NCI-H2227 treated with DMSO at 0.1 percent for 48 hours (cell line): Measurements from ENCODE around the gene GBE1.

ENCODE experiments used
- DNase-seq: peaks from one replicate; lab custom pipeline; 2025; lab: John Stamatoyannopoulos, UW

Gene GBE1

DNA sequence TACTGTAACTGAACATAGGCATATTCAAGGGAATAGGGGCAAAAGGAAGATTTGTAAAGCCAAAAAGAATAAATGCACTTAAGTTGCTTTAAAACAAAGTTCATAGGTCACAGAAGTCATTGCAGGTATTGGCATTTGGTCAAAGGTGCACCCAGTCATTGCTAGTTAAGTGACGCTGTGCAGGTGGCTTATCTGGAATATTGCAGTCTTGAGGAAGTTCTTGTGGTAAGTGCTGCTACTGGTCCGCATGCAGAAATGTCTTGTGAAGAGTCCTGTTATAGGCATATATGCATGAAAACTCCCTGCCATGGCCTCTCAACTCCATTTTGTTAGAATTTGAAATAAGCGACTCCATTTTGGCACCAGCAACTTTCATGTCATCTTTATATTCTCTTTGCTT lies 293.1 kb downstream of the GBE1 start:
- no peak for DNase-seq

DNA sequence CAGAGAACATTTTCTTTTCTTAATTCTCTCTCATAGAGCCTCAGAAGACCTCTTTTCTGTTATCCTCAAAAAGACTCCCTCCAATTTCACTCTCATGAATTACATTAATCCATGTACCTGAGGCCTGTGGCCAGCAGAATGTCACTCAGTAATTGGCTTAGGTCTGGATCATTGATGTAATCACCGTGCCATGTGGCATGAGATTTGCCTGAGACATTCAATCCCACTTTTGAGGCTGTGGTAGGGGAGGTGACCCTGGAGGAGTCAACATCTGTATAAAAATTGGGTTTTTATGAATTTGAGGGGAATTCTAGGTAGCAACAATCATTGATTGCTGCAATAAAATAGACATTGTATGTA lies 295.3 kb downstream of the GBE1 start:
- no peak for DNase-seq

DNA sequence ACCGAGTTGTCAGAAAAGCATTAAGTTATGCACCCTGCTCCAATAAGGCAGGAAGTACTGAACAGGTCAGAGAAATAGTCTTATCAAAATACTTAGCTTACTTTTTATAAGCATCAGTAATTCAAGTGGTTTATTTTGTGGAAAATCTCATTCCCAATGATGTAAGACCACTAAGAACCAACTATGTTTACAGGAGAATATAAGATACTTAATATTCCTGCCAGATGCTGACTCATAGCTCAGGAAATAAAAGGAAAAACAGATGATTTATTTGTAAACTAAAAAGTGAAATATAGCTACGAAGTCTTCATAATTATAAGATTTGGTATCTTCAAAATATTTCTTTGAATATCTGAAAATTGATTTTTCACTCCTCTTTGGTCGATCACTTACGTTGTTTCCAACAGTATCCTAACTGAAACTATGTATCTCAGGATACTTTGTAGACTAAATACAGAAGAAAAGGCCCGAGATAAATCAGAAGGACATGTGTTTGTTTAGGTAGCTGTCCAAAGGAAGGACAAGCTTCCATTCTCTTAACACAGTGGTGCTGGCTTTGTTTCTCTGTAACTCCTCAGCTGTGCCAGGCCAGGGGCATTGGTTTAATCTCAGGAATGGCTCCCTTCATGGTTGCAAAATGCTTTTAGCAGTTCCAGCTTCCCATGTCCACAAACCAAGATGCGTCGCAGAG lies 295.8 kb downstream of the GBE1 start:
- DNase-seq: no peak

DNA sequence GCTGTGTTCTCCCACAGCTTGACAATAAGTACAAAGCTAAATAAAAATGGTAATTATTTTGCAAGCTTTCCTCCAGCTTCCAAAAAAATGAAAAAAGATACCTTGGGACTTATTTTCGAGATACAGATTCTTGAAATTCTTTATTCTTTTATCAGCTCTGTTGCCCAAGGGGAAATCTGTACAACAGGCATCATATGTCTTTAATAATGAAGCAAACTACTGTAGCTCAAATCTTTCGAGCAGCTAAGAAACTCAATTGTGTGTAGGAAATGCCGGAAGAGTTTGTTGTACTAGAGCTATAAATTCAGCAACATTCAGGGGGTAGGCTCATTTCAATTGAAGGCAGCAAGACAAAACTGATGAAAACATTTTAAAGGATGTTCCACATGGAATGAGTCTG lies 297.7 kb downstream of the GBE1 start:
- no peak for DNase-seq

DNA sequence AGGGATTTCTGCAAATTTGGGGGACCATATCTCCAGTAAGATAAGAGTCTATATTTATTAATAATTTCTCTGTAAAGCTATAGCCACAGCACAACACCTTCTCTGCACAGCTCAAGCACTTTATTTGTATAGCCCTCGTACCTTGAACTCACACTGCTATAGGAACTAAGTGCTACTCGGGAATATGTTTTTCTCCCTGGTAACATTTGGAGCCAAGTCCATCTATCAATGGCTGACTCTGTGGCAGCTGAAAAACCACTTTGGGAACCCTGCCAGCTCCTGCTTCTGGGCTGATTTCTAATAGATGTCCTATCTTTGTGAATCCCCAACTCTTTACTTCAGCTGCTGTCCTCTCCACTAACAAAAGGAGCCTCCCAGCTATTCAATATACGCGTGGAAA lies 298.5 kb downstream of the GBE1 start:
- DNase-seq: no peak

DNA sequence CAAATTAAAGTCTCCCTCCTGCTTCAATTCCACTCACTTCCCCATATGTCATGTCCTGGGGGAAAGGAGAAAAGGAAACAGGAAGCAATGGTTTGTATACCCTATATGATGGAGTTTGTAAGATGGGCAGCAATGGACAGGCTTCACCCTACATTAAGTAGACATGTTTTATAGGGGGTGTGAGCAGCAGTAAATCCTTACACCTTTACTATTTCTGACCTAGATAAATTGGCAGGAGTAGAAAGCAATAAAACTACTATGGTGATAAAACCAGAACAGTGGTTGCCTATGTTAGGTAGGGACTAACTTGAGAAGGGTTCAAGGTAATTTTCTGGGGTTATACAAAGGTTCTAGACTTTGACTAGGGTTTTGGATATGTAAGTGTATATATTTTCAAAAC lies 301.7 kb downstream of the GBE1 start:
- DNase-seq: no peak

DNA sequence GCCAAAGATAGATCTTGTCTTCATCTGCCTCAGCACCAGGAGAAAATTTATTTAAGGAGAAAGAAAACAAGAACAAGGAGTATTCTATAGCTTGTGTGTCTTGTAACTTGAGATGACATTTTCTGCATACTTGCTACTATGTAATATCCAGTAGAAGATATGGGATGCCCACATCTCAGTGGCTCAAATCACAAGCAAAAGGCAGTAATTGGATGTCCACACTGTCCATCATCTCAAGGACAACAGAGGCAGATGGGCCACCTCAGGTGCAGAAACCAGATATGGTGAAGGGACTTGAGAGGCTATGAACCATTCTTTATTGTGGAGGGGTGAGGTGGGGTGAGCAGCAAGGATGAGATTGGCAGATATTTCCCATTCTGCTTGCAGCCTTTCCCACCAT lies 309.0 kb downstream of the GBE1 start:
- no peak for DNase-seq

DNA sequence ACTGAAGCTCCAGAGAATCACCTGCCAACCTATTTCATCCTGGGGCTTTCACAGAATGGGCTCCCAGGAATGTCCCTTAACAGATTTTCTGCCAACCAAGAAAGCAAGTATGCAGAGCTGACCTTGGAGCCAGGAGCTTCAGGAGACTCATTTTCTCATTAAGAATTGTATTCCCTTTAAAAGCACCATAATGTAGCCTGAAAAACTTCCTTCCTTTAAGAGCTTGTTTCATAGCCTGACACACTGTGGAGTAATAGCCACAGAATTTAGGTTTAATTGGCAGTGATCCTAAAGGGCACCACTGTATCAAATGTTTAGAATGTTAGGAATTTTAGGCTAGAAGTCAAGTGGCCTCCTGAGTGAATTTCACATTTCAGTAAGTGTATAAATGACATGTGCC lies 309.8 kb downstream of the GBE1 start:
- DNase-seq: no peak

DNA sequence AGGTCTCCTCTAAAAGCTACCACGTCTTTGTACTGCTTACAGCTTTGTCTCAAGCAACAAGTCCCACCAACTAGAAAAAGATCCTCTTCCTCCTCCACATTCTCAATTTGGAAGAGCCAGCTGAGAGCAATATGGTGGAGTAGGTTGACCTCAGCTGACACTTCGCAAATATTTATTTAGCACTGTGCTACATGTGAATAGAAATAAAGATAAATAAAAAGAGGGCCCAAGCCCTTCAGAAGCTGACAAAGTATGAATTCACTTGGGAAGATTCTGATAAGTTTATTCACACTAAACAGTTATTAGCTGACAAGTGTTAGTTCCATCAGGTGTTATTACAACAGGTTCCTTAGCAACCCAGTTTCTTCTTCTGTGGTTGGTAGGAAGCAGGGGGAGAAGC lies 310.3 kb downstream of the GBE1 start:
- DNase-seq: no peak

DNA sequence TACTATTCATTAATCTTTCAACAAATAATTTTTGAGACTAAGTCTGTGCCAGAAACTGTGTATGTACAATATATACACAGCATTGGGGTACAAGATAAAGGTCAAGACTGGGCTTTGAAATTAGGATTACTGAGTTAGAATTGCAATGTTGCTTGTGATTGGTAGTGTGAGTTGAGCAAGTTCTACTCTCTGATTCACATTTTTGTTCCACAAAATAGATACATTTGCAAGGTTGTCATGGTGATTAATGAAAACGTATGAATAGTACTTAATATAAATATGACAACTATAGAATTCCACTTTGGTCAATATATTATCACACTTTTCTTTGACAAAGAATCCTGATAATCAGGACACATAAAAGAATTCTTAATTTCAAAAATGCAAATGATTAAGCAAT lies 314.6 kb downstream of the GBE1 start:
- DNase-seq: no peak

DNA sequence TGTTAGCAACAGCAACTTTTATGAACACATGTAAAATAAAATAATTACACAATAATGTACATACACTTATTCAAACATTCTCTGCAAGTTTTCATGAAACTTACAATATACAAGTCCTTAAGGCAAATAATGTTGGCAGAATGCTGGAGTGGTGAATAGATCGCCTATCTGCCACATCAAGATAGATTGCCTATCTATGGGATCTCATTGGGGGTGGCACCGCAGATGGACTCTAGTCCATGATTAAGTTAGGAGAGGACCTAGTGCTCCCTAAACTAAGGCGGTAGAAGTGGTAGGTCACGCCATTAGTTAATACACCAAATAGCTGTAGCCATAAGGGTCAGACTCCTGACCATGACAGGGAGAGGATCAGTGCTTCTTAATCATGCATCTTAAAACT lies 315.7 kb downstream of the GBE1 start:
- no peak for DNase-seq

DNA sequence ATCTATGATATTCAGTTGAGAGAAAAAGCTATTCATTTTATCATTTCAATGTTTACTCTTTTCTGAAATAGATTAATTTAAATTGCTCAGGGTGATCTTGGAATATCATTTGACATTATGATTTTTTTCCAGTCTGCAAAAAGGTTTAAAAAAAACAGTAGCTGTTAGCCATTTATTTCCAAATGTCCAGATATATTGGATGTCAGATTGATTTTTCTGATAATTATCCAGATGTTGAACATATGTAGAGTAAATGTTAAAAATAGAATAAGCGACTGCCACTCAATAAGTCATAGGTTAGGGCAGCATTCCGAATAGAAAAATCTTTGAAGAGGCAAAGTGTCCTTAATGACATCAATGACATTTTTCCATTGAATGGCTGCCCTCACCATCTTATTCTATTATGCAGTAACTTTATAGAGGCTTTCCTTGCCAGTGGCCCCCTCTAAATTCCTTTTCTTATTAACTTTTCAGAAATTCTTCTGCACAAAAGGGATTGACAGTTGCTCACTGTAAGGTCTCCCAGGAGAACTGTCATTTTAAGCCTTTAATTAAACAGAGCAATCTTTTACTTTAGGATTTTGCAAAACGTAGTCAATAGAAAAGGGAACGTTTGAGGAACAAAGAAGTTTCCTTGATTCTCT lies 316.5 kb downstream of the GBE1 start:
- no peak for DNase-seq

DNA sequence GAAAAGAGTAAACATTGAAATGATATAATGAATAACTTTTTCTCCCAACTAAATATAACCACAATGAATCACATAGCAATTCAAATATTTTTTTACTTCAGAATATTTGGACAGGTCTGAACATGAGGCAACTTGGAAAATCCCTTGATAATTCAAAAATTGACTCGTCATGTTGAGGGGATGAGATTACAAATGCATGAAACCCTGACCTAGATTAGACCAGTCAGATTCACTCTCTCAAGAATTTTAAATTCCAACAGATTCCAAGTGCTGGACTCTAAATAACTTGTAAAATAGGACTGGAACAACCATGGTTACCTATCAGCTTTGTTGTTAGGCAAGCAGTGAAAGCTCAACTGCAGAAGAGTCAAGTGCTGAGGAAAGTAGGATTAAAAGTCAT lies 317.5 kb downstream of the GBE1 start:
- DNase-seq: no peak

DNA sequence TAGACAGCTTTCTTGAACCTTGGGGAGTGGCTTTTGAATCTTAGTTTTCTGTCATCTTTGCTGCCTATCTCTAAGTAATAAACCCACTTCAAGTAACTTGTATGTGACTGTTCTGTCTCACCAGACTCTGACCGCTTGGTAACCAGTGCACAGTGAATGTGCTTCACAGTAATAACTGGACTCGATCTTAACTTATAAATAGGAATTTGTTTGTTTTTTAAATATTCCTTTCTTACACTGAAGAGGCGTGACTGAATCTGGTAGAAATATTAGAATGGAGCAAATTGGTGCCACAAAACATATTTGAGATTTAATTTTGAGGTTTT lies 318.0 kb downstream of the GBE1 start:
- no peak for DNase-seq

DNA sequence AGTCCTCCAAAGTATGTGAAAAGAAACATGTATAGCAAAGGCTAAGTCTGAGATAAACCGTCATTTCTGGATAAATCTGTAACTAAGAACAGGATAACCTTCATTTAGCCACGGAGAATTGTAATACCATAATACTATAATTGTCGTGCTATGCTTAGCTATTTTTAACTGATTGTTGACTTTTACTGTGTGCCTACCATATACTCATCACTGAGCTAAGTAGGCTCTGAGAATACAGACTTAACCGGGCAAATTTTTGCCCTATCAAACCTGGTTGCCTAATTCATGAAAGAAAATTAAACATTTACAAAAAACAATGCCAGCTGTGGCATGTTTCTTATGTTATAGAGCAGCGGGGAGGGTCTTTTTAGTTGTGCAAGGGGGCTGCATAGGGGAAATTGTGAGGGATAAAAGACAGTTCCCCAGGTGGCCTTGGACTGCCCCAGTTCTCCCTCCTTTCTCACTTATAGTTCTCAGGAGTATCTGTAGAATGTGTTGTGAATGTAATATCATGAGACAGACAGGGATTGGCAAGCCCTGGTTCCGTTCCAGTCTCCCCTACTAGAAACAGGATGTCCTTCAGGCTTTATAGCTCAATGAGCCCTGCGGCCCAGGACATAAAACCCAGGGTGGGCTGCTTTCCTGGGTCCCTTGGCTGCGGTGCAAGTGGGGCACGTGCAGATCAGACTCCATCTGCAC lies 318.5 kb downstream of the GBE1 start:
- DNase-seq: no peak

DNA sequence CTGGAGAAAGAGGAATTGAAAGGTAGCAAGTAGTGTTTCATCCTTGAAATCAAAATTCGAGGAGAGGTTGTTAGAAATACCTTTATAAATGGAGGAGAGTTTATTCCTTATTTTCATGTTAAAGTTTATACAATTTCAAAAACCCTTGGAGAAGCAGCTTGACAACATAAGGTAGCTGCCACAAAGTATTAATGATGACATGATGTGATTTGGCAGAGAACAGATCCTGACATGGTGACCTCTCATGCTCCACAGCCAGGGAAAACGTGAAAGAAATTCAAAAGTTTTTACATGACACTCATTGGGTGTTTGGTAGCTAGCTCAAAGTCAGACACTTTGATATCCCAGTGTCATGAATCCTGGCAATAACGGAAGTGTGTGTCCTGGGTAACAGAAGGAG lies 320.8 kb downstream of the GBE1 start:
- no peak for DNase-seq
